GM21529 (cell line): Measurements from ENCODE around the gene TBCCD1.
"Not testable (repeated sequence)": the region's sequence is repeated elsewhere in the genome, so short reads cannot be mapped to it uniquely, and the experiment has no call there.

Experiments used
- ATAC-seq: cut with Tn5 transposase; IDR thresholded peaks from one replicate; pipeline ENCODE4 v1.9.1; 2021; ENCODE audit not compliant: unreplicated experiment

Gene TBCCD1

GRCh38 chr3:186498022-186498421 lies 69.1 kb downstream of the TBCCD1 start:
- ATAC-seq, result not testable (repeated sequence)

GRCh38 chr3:186497608-186498007 lies 69.5 kb downstream of the TBCCD1 start:
- ATAC-seq, result no peak

- no peak for ATAC-seq
These were observed 70.5 kb downstream of the TBCCD1 start for GRCh38 chr3:186496635-186497034.
